Activated T-helper 2 cell treated with anti-CD3 and anti-CD28 coated beads, Interferon-gamma antibody, Interleukin-2, Interleukin-4, amounts not matched to agents 10 μg/mL and 5 μg/mL and 100 μg/mL, durations not matched to agents 14 hours and 24 hours and 36 hours (primary cell): ENCODE results near the gene RHO. TPM values are rescaled to one million over a fixed set of nuclear protein-coding genes. Genes with fewer than 3 reads are reported as not detected.

Source experiments
- DNase-seq: peaks from one replicate; pipeline ENCODE4 v3.0.0; 2021; ENCODE audit warnings: low spot score
- H3K27ac Mint-ChIP-seq: one replicate; pipeline ENCODE4 v1.8.0; 2021; ENCODE audit warnings: mixed read lengths
- H3K27me3 Mint-ChIP-seq: one replicate; pipeline ENCODE4 v1.8.0; 2021; ENCODE audit warnings: low read depth, mixed read lengths
- H3K36me3 Mint-ChIP-seq: one replicate; pipeline ENCODE4 v1.8.0; 2021; ENCODE audit warnings: low read depth, mixed read lengths
- H3K4me1 Mint-ChIP-seq: one replicate; pipeline ENCODE4 v1.8.0; 2021; ENCODE audit warnings: low read depth, mixed read lengths
- H3K4me3 Mint-ChIP-seq: one replicate; pipeline ENCODE4 v1.8.0; 2021; ENCODE audit warnings: low read depth, mild to moderate bottlenecking, moderate library complexity, mixed read lengths
- H3K9me3 Mint-ChIP-seq: one replicate; pipeline ENCODE4 v1.8.0; 2021; ENCODE audit warnings: mixed read lengths
- intact Hi-C: fragments of 100-400 bp; cut with micrococcal nuclease; formaldehyde crosslinking; loops from one replicate; pipeline ENCODE4 v1.15.1; 2023
- total RNA-seq: library from RNA; stranded (reverse); gene quantifications from 2 replicates; pipeline ENCODE4 v1.2.3, GENCODE V29; 2022

The RHO gene
- total RNA-seq, 1 donor from 2014 or later = not detected

DNA sequence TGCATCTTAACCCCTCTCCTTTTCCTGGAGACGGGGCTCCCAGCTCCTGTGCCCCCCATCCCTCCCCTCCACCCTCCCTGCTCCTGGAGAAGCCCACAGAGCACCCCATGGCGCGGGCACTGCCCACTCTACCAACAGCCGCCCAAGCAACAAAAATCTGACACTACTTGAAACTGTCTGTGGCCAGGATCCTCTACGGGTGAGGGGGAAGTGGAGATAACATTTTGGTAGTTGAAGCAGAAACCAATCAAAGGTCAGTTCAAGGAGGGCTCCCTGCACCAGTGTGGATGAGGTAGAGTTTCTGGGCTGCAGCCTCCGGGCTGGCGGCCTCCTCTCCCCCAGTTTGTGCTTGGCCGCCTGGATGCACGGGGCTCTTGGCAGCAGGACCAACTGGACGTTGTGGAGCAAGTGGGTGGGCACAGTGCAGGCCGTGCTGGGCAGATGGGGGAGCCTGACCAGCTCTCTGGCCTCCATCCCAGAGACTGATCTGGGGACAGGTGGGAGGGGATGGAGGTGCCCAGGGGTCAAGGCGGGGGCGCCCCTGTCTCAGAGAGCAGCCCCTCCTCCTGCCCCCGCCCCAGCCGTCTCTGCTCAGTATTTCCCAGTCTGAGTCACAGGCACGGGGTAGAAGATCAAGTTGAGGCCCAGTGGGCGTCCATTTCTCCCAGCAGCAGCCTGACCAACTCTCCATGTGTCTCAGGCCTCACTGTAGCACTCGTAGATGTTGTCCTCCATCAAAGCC lies 27.3 kb downstream of the RHO start:
- intact Hi-C loops = no loop called here
- no peak overlapping the region for H3K4me3 Mint-ChIP-seq
- no peaks in the 10 kb centered on the region for H3K36me3 Mint-ChIP-seq
- no peak for DNase-seq
- no peaks in the 10 kb centered on the region for H3K9me3 Mint-ChIP-seq
- H3K27ac Mint-ChIP-seq = no peak overlapping the region
- peaks cover 9% of the 10 kb centered on the region for H3K4me1 Mint-ChIP-seq
- peaks cover 10% of the 10 kb centered on the region for H3K27me3 Mint-ChIP-seq

- no peaks in the 10 kb centered on the region for H3K9me3 Mint-ChIP-seq
Observed at GRCh38 chr3:129556358-129556695, 27.9 kb downstream of the RHO start.

DNA sequence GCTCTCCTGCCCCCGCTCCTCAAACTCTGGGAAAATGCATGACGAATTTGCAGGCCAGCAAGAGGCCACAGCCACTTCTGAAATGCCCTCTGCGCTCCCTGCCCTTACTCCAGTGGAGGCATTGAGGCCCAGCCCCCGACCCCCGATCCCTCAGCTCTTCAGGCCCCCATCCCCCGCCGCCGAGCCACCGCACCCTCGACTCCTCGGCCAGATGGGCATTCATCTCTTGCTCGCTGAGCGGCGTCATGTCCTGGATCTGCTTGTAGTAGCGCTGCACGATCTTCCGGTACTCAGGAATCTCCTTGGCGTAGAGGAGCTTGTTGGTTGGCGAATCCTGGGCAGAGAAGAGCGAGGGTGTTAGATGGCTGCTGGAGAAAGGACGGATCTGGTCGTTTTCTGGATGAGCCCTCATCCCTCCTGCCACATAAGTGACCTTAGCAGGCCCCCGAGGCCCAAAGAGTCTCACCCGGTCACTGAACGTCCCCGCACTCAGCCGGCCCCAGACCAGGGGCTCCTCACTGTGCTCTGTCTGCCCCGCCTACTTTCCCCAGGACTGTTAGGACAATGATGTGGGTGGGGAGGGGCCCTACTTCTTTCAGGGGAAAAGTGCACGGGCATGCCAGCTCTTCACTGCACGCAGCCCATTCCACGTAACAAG lies 28.6 kb downstream of the RHO start:
- Mint-ChIP-seq H3K9me3 (no peaks in the 10 kb centered on the region), H3K4me3 (no peak overlapping the region), H3K27ac (no peak overlapping the region), H3K27me3 (peaks cover 6% of the 10 kb centered on the region), H3K4me1 (peaks cover 9% of the 10 kb centered on the region), H3K36me3 (no peaks in the 10 kb centered on the region)
- DNase-seq = no peak
- intact Hi-C loops = no loop called here

More at GRCh38 chr3:129556358-129556695, 27.9 kb downstream of the RHO start:
- no peak for DNase-seq
- Mint-ChIP-seq H3K4me3 (no peak overlapping the region), H3K27me3 (peaks cover 9% of the 10 kb centered on the region), H3K36me3 (no peaks in the 10 kb centered on the region), H3K27ac (no peak overlapping the region), H3K4me1 (peaks cover 9% of the 10 kb centered on the region)
- intact Hi-C loops = no loop called here

GRCh38 chr3:129557548-129557894 lies 29.1 kb downstream of the RHO start:
- no peak overlapping the region for H3K27ac Mint-ChIP-seq
- H3K4me3 Mint-ChIP-seq = no peak overlapping the region
- no peak for DNase-seq
- no peaks in the 10 kb centered on the region for H3K9me3 Mint-ChIP-seq
- intact Hi-C loops = no loop called here
- peaks cover 6% of the 10 kb centered on the region for H3K27me3 Mint-ChIP-seq
- no peaks in the 10 kb centered on the region for H3K36me3 Mint-ChIP-seq
- H3K4me1 Mint-ChIP-seq = peaks cover 9% of the 10 kb centered on the region

DNA sequence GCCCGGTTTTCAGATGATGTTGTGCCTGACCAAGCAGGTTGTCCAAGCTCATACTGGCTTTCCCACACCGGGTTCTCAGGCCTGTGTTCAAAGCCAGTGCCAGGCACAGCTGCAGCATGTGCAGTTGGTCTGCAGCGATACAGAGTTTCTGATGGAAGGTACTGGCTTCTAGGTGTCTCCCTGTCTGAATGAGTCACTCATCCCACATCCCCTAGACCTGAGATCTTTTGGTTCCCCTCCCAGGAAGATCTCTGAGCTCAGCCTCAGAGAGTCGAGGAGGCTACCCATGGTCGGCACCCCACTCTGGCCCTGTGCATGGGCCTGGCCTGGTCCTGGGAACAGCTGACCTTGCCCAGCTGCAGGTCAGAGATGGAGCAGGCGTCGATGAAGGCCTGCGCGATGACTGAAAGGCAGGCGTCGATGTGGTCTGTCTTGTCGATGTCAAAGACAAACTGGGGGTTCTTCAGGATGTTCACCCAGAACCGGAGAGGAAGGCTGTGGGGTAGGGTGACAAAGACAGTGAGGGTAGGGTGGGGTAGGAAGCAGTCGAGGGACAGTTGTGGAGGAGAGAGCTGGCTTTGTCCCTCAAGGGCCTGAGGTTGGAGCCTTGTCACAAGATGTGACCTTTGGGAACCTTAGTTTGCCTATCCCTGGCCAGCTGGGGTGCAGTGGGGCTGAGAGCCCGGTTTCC lies 29.8 kb downstream of the RHO start:
- no peak overlapping the region for H3K4me3 Mint-ChIP-seq
- no peak overlapping the region for H3K27ac Mint-ChIP-seq

DNA sequence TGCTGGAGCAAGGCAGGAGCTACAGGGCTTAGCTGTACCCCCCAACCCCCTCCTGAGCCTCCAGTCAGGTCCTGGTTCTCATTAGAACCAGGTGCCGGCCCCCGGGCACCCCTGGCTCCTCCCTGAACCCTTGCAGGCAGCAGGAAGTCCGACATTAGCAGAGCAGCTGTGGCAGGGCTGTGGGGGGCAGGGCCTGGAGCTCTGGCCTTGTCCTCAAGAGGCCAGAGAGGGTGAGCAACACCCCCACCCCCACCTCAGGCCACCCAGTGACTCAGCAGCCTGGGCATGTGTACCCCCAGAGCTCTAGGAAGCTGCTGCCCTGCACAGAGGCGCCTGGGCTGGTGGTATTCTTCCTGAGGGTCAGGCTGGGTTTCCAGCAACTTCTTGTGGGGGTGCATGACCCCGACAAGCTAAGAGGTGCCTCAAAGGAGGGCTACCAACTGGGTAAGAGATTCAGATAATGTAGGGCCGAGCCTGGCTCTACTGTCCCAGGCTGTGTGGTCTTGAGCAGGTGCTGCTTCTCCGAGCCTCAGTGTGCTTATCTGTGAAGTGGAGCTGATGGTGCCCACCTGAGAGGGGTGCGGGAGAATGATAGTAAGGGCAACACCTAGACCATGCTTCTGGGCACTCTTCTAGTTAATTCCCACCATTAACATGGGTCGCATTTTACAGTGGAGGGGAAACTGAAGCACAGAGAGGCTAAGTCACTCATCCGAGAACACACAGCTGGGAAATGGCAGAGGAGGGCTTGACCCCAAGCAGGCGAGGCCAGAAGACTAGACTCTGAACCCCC lies 30.5 kb downstream of the RHO start:
- Mint-ChIP-seq H3K4me3 (no peak overlapping the region), H3K4me1 (peaks cover 5% of the 10 kb centered on the region), H3K9me3 (no peaks in the 10 kb centered on the region), H3K27me3 (peaks cover 4% of the 10 kb centered on the region), H3K27ac (no peak overlapping the region), H3K36me3 (no peaks in the 10 kb centered on the region)
- intact Hi-C loops = no loop called here
- no peak for DNase-seq

More for the DNA sequence above, 29.8 kb downstream of the RHO start:
- Mint-ChIP-seq H3K4me1 (peaks cover 9% of the 10 kb centered on the region), H3K27me3 (peaks cover 6% of the 10 kb centered on the region), H3K36me3 (no peaks in the 10 kb centered on the region), H3K9me3 (no peaks in the 10 kb centered on the region)
- no peak for DNase-seq
- intact Hi-C loops = no loop called here

DNA sequence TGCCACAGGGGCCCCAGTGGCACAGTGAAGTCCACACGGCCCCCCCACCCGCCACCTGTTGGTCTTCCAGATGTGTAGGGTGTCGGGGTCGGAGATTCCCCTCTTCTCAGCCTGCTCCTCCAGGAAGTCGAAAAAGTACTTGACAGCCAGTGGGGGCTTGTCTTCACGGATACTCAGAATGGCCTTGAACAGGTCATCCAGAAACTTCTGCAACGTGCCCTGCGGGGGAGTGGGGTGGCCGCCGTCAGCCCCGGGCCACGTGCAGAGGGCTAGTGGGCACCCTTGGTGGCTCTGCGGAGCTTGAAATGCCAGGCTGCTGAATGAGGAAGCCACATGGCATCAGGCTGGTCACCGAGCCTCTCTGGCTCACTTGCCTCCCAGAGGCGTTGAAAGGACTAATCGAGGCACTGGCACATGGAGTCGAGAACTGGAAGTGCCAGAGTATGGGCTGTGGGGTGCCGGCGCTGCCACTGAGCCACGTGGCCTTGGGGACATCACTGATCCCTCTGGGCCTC lies 31.2 kb downstream of the RHO start:
- intact Hi-C loops = no loop called here
- H3K9me3 Mint-ChIP-seq = no peaks in the 10 kb centered on the region
- no peak overlapping the region for H3K27ac Mint-ChIP-seq
- no peak overlapping the region for H3K4me3 Mint-ChIP-seq
- no peak for DNase-seq
- no peaks in the 10 kb centered on the region for H3K36me3 Mint-ChIP-seq
- H3K27me3 Mint-ChIP-seq = no peaks in the 10 kb centered on the region
- no peaks in the 10 kb centered on the region for H3K4me1 Mint-ChIP-seq

DNA sequence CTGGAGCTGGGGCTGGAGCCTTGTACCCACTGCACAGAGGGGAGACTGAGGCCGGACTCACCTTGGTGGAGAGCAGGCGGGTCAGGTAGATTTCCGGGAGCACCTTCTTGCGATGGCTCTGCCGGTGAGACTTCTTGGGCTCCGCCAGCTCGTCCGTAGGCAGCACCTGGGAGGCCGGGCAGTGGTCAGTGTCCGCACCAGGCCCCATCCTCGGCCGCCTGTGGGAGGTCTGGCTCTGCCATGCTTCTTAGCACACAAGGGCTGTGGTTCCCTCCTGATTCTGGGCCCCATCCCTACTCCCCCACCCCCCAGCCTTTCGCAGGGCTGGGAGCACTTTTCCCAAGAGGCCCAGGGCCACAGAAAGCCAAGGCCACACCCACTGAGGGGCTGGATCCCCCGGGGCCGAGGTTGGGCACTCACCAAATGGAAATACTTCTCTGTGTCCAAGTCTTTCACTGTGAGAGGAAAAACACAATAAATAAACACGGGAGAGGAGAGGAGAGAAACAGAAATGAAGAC lies 31.9 kb downstream of the RHO start:
- no peak for DNase-seq
- Mint-ChIP-seq H3K4me3 (no peak overlapping the region), H3K4me1 (no peaks in the 10 kb centered on the region), H3K27ac (no peak overlapping the region), H3K9me3 (no peaks in the 10 kb centered on the region), H3K27me3 (no peaks in the 10 kb centered on the region), H3K36me3 (no peaks in the 10 kb centered on the region)
- intact Hi-C loops = no loop called here

GRCh38 chr3:129560911-129561594 lies 32.6 kb downstream of the RHO start:
- DNase-seq = no peak
- Mint-ChIP-seq H3K9me3 (no peaks in the 10 kb centered on the region), H3K4me1 (no peaks in the 10 kb centered on the region), H3K36me3 (no peaks in the 10 kb centered on the region), H3K27ac (no peak overlapping the region), H3K4me3 (no peak overlapping the region), H3K27me3 (no peaks in the 10 kb centered on the region)
- intact Hi-C loops = no loop called here

DNA sequence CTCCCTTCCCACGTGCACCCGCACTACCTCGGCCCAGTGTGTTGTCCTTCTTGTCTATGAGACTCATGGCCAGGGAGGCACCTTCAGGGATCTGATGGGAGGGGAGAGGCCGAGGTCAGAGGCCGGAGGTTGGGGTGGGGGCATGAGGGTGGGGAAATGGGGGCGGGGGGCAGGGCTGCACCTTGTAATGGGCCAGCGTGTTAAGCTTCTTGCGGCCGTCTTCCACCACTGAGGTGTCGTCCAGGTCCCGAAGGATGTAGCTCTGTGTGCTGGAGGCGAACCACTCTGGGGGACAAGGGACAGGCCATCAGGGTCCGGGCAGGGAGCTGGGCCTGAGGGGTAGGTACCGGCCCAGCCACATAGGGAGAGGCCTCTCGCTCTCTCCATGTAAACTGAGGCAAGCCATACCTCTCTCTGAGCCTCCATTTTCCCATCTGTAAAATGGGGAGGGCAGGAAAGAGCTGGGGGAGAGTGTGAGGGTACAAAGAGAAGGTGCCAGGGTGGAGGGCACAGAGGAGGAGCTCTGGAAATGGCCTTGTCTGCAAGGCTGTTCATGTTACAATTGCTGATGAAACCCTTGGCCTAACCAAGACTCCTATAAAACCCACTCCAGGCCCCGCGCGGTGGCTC lies 33.3 kb downstream of the RHO start:
- H3K4me1 Mint-ChIP-seq = no peaks in the 10 kb centered on the region
- H3K9me3 Mint-ChIP-seq = no peaks in the 10 kb centered on the region
- no peaks in the 10 kb centered on the region for H3K27me3 Mint-ChIP-seq
- no peak for DNase-seq
- no peaks in the 10 kb centered on the region for H3K36me3 Mint-ChIP-seq
- no peak overlapping the region for H3K27ac Mint-ChIP-seq
- no peak overlapping the region for H3K4me3 Mint-ChIP-seq
- intact Hi-C loops = no loop called here

GRCh38 chr3:129562803-129563202 lies 34.4 kb downstream of the RHO start:
- Mint-ChIP-seq H3K9me3 (no peaks in the 10 kb centered on the region), H3K27ac (no peak overlapping the region), H3K27me3 (no peaks in the 10 kb centered on the region)

DNA sequence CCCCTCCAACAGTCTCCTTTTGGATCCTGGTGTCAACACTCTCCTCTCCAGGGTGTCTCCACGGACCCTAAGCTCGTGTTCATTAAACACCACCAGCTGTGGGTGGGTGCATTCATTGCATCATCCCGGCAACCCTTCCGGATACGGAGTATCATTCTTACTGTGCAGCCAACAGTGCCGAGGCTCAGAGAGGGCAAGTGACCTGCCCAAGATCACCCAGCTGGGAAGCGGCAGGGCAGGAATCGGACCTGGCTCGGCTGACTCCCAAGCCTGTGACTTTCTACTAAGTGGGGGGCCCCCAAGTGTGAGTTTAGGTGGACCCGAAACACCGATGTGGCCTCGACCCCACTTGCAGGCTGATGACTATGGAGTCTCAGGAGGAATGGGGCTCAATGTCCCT lies 34.9 kb downstream of the RHO start:
- no peaks in the 10 kb centered on the region for H3K36me3 Mint-ChIP-seq
- H3K9me3 Mint-ChIP-seq = no peaks in the 10 kb centered on the region
- no peaks in the 10 kb centered on the region for H3K4me1 Mint-ChIP-seq
- intact Hi-C loops = no loop called here
- H3K27me3 Mint-ChIP-seq = no peaks in the 10 kb centered on the region
- no peak for DNase-seq
- no peak overlapping the region for H3K4me3 Mint-ChIP-seq
- H3K27ac Mint-ChIP-seq = no peak overlapping the region

More at GRCh38 chr3:129562803-129563202, 34.4 kb downstream of the RHO start:
- DNase-seq = no peak
- Mint-ChIP-seq H3K36me3 (no peaks in the 10 kb centered on the region), H3K4me1 (no peaks in the 10 kb centered on the region), H3K4me3 (no peak overlapping the region)
- intact Hi-C loops = no loop called here
